ENCODE measurements around the gene PANK2.
A peak's percentile ranks its signal among the peaks of the same experiment; 100 is the strongest.
"Not testable (repeated sequence)": the region's sequence is repeated elsewhere in the genome, so short reads cannot be mapped to it uniquely, and the experiment has no call there.

PANK2 gene

DNA sequence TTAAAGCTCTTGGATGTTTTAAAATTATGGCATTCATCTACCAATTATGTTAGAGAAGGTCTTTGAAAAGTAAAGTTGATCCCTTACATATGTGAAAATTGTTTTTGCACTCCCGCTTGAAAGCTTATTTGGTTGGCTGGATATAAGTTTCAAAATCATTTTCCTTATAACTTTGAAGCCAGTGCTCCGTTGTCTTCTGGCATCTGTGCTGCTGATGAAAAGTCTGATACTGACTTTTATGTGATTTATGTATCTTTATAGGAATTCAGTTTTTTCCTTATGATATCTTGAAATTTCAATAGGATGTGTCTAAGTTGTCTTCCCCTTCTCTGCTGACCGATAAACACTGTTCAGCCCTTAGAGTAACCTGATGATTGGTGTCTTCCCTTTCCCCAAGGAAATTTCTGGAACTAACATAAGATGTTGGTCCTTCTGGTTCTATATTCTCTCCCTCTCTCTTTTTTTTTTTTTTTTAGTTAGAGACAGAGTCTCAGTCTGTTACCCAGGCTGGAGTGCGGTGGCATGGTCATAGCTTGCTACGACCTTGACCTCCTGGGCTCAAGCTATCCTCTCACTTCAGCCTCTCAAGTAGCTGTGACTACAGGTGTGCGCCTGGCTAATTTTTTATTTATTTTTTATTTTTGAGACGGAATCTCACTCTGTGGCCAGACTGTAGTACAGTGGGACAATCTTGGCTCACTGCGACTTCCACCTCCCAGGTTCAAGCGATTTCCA, 12.7 kb downstream of the PANK2 start:
- no peak for DNase-seq

DNA sequence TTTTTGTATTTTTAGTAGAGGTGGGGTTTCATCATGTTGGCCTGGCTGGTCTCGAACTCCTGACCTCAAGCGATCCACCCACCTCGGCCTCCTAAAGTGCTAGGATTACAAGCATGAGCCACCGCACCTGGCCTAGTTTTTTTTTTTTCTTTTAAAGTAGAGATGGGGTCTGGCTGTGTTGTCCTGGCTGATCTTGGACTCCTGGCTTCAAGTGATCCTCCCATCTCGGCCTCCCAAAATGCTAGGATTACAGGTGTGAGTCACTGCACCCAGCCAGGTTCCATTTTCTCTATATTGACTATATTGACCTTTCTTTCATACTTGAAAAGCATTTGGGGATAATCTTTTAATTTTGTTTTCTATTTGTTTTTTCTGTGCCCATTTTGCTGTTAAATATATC, 13.3 kb downstream of the PANK2 start:
- no peak for DNase-seq

DNA sequence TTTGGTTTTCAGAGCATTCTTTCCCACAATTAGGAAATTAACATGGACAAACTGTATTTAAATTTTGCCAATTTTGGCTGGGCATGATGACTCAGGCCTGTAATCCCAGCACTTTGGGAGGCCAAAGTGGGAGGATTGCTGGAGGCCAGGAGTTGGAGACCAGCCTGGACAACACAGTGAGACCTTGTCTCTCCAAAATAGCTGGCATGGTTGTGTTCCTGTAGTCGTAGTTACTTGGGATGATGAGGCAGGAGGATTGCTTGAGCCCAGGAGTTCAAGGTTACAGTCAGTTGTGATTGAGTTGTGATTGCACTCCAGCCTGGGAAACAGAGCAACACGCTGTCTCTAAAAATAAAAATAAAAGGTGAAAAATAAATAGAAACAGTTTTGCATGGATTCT, 15.0 kb downstream of the PANK2 start:
- DNase-seq, result no peak

DNA sequence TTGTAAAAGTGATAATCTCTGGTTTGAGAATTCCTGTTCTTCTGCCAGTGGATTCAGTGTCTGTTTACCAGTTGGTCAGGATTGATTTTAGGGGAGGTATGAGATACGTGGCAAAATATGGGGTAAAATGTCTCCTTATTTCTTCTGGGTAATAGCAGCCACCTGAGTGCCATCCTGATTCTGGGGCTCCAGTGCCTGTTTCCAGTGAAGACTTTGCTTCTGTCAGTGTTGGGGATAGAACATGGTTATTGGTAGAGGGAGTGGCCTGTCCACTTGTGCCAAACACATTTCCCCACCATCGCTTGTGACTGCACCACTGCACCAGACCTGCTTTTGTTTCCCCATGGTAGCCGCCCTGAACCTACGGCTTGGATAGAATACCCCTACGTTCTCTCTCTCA, 15.7 kb downstream of the PANK2 start:
- no peak for DNase-seq

DNA sequence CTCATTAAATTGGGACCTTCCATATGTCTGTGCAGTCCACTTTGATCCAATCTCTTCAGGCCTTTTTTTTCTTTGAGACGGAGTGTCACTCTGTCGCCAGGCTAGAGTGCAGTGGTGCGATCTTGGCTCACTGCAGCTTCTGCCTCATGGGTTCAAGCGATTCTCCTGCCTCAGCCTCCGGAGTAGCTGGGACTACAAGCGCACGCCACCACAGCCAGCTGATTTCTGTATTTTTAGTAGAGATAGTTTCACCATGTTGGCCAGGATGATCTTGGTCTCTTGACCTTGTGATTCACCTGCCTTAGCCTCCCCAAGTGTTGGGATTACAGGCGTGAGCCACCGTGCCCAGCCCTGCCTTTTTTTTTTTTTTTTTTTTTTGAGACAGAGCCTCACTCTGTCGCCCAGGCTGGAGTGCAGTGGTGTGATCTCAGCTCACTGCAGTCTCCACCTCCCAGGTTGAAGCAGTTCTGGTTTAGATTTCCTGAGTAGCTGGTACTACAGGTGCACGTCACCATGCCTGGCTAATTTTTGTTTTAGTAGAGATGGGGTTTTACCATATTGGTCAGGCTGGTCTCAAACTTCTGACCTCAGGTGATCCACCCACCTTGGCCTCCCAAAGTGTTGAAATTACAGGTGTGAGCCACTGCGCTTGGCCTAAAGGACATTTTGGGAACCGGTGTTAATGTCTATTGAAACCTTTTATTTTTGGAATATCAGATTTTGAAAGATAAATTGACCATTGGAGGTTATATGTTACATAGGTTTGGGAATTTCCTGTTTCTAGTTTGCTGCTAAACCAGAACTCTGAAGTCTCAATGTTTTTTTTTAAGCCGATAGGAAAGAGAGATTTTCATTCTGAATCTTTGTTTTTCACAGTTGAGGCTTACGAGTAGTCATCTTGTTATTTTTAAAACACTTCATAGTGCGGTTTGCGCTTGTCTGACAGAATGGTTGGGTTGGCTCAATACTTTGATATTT, 17.8 kb downstream of the PANK2 start:
- not testable (repeated sequence) for DNase-seq

DNA sequence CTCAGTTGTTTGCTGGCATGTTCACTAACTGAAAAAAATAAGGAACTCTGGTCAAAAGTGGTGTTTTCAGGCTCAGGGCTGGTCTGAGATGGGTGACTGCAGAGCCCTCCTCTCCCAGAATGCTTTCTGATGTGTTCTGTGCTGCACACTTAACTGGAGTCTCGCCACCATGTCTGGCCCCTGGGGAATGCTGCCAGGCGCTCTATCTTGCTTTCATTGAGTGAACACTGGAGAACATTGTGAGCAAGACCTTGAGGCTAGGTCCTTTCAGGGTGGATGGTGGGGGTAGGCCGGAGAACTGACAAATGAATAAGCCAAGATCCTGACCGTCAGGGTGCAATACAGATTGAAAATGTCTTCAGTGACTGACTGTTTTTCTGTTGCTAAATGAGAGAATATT, 19.5 kb downstream of the PANK2 start:
- DNase-seq, result peak; percentile 21

DNA sequence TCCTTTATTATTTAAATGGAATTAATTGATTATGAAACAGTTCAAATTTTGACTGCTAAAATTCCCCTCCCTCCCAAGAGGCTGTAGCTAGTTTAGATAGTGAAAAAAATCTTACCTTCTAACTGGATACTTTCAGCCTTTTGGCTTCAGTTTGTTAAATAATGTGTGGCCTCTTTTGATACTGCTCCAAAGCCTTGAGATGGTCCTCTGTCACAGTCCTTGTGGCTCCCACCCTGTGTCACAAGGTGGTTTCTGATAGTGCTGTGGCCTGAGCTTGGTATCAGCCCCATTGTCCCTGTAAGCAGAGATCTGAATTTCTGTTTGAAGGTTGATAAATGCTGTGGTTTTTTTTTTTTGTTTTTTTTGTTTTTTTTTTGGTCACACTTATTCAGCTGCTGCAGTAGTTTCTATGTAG, 20.8 kb downstream of the PANK2 start:
- peak; percentile 98 for DNase-seq

DNA sequence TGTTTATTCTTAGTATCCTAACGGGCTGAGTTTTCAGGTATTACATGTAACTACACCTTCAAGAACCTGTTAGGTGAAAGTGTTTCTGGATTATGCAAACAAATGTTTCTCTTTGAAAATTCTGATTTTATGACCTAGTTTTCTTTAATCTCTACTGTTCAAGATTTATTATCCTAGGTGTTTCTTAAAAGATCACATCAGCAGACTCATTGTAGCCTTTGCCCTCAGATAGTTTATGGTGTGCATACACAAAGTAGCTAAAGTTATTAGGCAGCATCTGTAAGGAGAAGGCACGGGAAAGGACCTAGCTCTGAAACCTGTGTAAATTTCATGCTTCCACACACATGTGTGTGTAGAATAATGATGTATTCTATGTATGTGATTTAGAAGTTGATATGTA, 21.7 kb downstream of the PANK2 start:
- no peak for DNase-seq

DNA sequence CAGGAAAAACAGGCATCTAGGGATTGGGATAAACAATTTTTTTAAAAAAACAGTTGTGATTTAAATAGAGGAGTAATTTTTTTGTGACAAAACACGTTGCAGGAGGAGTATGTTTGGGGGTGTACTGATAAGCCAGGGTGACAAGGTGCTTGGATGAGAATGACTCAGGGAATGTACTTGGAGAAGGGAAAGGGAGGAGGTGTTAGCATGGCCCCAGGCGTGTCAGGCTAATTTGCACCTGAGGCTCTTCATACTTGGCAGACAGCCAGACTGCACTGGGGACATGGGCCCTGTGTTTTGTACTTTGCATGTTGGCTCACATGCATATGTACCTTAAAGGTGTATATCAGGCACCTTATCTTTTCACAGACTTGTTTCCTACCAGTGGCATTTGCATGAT, 22.8 kb downstream of the PANK2 start:
- no peak for DNase-seq

DNA sequence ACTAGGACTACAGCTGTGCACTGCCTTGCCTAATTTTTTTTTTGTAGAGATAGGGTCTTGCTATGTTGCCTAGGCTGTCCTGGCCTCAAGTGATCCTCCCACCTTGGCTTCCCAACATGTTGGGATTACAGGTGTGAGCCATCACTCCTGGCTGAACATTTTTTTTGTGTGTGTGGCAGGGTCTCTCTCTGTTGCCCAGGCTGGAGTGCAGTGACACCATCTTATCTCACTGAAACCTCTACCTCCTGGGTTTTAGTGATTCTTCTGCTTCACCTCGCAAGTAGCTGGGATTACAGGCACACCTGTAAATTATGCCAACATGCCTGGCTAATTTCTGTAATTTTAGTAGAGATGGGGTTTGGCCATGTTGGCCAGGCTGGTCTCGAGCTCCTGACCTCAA, 25.3 kb downstream of the PANK2 start:
- no peak for DNase-seq

DNA sequence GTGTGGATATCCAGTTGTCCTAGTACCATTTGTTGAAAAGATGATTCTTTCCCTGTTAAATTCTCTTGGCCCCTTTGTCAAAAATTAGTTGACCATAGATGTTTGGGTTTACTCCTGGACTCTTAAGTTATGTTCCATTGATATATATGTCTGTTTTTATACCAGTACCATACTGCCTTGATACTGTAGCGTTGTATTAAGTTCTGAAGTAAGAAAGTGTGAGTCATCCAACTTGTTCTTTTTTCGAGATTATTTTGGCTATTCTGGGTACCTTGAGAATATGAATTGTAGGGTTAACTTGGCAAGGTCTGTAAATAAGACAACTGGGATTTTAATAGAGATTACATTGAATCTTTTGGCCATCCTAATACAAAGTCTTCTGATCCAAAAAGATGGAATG, 26.5 kb downstream of the PANK2 start:
- DNase-seq, result no peak

DNA sequence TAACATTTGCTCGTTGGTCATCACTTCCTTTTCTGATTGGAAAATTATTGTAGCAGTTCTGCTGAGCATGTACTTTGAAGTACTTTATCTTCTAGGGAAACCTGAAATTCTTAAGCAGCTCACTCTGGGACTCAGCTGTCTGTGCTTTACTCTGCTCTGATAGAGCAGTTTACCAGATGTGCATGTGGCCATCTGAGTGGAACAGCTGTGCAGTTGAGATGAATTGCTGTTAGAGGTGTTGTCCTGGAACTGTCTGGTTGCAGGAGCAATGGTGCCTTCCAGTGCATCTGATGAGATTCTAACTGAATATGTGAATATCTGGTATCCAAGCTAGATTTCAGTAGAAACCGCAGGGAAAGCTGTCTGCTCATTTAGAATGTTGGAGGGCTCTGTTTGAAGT, 27.2 kb downstream of the PANK2 start:
- peak; percentile 21 for DNase-seq

DNA sequence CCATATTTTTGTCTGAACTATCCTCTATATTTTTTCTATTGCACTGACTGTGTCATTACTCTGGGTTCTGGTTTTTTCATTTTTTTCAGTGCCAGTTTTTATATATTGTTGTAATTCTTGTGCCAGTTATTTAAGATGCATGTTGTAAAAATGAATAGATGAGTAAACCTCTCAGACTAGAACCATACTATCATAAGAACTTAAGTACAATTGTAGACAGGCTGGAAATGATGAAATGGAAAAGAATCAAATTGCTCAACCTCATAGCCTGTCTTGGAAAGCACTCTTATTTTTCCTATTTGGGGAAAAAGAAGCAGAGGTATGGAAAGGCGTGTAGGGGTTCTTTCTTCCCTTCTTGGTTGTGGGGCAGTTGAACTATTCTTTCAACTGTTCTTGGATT, 30.2 kb downstream of the PANK2 start:
- DNase-seq, result no peak

DNA sequence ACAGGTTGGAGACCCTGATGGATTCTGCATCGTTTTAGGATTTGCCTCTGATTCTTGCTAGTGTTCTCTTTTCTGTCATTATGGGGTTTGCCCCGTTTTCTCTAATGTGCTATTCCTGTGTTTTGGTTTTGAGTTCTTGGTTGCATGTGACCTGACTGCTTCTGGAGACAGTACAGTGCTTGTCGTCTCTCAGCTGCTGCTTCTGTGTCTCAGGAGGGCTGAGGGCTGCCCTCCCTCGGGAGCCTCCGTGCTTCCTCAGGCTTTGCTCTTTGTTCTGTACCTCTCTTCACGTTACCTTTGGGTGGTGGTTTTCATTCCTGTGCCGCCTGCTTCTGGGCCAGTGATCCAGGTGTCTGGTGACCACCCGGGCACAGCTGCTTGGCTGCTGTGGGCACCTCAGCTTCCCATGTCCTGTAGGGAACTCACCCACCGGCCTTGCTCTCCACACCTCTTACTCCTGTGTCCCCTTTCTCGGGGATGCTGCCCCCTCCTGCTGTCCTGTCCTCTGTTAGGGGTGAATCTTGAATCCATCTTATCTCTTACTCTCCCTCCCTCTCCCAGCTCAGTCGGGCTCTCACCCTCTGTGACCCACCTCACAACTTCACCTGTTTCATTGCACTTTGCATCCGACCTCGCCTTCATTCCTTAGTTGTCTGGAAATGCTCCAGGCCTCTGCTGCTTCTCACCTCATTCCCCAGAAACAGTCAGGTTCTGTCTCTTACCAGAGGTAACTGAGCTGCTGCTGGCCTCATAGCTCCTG, 33.2 kb downstream of the PANK2 start:
- DNase-seq, result no peak

DNA sequence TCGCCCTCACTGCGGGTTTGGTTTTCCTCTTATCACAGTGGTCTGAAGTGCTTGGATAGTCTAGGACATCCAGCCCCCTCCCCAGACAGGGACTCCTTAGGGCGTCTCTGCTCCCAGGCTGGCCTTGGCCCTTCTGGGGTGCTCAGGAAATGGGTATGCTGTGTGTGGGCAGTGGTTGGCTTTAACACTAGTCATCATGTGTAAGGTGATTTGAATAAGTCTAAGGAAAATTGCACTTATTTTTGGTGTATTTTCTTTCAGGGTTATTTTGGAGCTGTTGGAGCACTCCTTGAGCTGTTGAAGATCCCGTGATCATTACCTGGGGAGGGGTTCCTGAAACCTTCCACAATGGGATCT, 33.8 kb downstream of the PANK2 start:
- no peak for DNase-seq

DNA sequence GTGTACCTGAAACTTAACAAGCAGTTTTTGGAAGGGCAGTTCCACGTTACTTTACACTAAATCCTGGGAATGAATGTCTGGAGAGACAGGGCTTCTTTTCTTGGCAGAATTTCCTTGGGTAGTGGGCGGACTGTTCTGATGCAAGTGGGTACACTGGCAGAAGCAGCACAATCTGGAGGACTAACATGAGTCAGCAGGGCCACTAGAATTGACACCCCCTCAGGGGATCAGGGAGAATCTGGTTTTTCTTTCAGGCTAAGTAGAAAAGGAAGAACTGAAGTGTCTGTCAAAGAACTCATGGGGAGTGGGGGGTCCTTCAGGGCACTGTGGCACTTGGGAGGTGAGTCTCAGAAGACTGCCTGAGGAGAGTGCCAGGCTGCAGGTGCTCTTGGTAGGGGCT, 34.6 kb downstream of the PANK2 start:
- DNase-seq, result peak; percentile 40

DNA sequence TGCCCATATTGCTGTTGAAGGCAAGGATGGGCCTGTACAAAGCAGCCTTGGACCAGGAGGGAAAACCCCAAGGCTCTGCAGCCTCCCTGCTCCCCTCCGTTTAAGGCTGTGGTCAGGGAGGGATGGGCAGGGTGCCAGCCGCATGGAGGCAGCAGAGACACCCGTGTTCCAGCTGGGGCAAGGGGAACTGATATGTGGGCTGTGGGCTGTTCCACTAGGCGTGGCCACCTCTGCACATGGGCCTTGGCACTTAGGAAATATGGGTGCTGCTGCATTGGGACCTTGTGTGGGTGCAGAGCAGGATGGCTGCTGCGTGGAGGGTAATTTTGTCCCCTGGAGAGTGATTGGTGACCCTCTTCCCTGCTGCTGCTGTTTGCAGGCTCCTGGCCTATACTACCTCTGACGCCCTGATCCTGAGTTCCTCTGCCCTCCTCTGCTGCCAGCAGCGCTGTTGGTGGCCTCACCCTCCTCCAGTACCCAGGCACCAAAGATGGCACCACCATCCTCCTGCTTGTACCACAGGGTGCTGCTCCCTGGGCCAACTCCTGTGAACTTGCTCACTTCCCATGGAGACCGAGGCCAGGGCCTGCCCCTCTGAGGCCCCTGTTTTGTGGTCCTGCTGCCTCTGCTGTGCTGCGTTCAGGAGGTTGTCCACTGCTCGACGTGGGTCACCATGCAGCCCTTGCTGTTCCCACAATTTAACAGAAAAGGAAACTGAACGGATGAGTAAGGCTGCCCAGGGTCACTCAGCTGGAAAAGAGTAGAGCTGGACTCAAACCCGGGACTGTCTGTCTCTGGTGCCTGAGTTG, 35.3 kb downstream of the PANK2 start:
- DNase-seq, result peak; percentile 70

DNA sequence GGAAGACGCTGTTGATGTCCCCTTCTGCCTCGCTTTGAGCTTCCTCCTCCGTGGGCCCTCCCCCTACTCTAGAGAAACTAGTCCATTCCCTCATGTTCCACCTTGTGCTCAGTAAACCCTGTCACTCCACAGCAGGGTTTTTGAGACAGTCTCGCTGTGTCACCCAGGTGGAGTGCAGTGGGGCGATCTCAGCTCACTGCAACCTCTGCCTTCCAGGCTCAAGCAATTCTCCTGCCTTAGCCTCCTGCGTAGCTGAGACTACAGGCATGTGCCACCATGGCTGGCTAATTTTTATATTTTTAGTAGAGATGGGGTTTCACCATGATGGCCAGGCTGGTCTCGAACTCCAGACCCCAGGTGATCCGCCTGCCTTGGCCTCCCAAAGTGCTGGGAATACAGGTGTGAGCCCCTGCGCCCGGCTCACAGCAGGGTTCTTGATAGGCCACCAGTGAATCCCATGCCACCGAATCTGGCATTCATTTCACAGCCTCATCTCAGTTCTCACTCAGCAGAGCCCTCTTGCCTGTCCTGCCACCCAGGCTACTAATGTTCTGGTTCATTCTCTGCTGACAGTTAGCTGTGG, 36.0 kb downstream of the PANK2 start:
- no peak for DNase-seq

DNA sequence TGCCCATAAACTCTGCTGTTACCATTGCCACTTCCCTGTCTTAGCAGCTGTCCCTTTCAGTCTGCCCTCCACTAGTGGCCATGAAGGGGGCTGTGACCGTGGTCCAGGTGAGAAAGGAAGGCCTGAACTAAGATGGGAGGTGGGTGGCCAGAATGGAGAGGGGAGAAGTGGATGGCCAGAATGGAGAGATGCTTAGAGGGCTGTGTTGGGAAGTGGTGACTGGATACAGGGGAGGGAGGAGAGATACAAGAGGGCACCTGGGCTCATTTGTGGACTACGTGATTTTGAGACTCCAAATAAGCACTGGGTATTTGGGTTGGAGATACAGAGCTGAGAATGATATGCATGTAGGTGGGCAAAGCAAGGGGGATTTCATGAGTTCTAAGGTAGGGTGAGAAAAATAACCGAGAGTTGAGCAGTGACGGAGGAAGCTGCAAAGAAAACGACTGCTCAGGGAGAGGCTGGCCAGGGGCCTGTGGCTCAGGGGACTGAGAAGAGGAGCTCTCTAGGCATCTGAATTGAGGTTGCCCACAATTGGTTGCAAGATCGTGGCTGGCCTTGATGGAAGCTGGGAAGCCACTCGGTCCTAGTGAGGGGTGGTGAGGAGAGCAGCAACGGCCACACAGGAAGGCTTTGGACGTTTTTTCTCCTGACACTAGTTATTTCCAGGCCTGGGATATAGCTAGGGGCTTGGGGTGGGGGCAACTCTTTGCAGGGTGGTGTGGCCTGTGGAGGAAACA, 36.9 kb downstream of the PANK2 start:
- DNase-seq, result peak; percentile 49

DNA sequence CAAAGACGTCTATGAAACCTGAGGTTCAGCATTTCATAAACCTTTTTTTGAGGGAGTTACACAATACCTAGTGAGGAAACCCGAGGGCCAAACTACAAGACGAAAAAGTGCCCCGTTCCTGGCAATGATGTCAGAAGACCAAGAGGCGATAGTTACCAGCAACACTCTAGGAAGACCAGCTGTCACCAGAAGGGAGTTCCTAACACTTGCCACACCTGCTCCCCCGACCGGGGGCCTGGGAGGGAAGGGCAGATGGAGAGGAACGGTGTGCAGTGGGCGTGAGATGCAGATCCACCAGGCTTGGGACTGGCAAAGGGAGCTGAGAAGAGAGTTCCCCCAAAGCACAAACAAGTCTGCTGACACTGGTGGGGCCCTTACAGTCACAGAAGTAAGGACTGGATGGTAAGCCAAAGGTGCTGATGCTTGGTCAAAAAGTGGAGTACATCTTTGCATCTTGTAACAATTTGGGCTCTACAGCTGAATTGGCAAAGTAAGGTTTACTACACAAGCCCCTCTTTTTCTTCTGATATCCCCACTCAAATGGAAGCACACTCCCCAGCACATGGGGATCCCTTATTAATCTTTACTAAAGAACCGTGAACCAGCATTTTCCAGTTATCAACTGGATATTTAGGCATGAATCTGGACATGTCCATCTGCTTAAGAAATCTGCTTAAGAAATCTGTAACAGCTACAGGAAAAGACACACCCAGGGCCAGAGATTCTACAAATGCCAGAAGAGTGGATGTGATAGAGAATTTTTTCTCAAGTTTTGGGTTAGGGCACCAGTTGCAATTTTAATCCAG, 38.5 kb downstream of the PANK2 start:
- peak; percentile 59 for DNase-seq

DNA sequence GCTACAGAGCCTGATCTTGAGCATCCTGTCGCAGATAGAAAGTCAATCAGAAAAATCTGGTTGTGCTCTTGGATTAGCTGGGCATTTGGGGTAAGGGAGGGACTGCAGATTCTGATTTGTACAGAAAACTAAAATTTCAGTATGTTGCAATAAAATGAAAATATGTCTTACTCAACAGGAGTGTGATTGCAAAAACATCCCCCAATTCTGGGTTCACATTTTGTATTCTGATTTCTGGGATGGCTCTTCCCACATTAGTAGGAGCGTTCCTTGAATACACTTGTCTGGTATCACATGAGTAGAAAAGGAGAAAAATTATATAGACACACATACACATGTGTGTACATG, 40.5 kb downstream of the PANK2 start:
- no peak for DNase-seq

Measured in OCI-M1 (cell line).